GM10847 (cell line): ENCODE results near the gene KCNC1.

Source experiments
- POLR2A ChIP-seq: IDR thresholded peaks from 2 replicates; pipeline ENCODE4 v1.6.1; 2011; ENCODE audit not compliant: insufficient read length; ENCODE audit errors: extremely low read depth

The KCNC1 gene

GRCh38 chr11:17770048-17770652 is 35.6 kb downstream of the KCNC1 start:
- TF ChIP-seq POLR2A: no peak

GRCh38 chr11:17770917-17771316 is 36.3 kb downstream of the KCNC1 start:
- TF ChIP-seq POLR2A: no peak

GRCh38 chr11:17771415-17771814 is 36.8 kb downstream of the KCNC1 start:
- no peak for TF ChIP-seq POLR2A

GRCh38 chr11:17771841-17772401 is 37.3 kb downstream of the KCNC1 start:
- TF ChIP-seq POLR2A: no peak

- no peak for TF ChIP-seq POLR2A
Measured at GRCh38 chr11:17772704-17773600, 38.4 kb downstream of the KCNC1 start.

GRCh38 chr11:17773674-17774073 is 39.1 kb downstream of the KCNC1 start:
- TF ChIP-seq POLR2A: no peak

GRCh38 chr11:17774232-17775034 is 39.9 kb downstream of the KCNC1 start:
- no peak for TF ChIP-seq POLR2A

GRCh38 chr11:17775035-17775348 is 40.4 kb downstream of the KCNC1 start:
- TF ChIP-seq POLR2A: no peak

- no peak for TF ChIP-seq POLR2A
Measured at GRCh38 chr11:17775507-17776211, 41.1 kb downstream of the KCNC1 start.

- TF ChIP-seq POLR2A: no peak
Measured at GRCh38 chr11:17776212-17776875, 41.8 kb downstream of the KCNC1 start.

- TF ChIP-seq POLR2A: no peak
Measured at GRCh38 chr11:17777086-17777737, 42.6 kb downstream of the KCNC1 start.

- TF ChIP-seq POLR2A: no peak
Measured at GRCh38 chr11:17777738-17778091, 43.1 kb downstream of the KCNC1 start.

- no peak for TF ChIP-seq POLR2A
Measured at GRCh38 chr11:17778352-17778751, 43.8 kb downstream of the KCNC1 start.
